Myometrial cell (primary cell): ENCODE measurements around the gene FRMPD4. TPM values are rescaled to one million over a fixed set of nuclear protein-coding genes. Genes with fewer than 3 reads are reported as not detected.

Experiments used
- total RNA-seq: library from RNA; depleted of rRNA; stranded (reverse); fragments of >200 nt; gene quantifications from 2 replicates; pipeline ENCODE4 v1.2.3, GENCODE V29; 2015

FRMPD4 gene
- total RNA-seq, result 0.18 and 0.58 TPM in 2 replicates

DNA sequence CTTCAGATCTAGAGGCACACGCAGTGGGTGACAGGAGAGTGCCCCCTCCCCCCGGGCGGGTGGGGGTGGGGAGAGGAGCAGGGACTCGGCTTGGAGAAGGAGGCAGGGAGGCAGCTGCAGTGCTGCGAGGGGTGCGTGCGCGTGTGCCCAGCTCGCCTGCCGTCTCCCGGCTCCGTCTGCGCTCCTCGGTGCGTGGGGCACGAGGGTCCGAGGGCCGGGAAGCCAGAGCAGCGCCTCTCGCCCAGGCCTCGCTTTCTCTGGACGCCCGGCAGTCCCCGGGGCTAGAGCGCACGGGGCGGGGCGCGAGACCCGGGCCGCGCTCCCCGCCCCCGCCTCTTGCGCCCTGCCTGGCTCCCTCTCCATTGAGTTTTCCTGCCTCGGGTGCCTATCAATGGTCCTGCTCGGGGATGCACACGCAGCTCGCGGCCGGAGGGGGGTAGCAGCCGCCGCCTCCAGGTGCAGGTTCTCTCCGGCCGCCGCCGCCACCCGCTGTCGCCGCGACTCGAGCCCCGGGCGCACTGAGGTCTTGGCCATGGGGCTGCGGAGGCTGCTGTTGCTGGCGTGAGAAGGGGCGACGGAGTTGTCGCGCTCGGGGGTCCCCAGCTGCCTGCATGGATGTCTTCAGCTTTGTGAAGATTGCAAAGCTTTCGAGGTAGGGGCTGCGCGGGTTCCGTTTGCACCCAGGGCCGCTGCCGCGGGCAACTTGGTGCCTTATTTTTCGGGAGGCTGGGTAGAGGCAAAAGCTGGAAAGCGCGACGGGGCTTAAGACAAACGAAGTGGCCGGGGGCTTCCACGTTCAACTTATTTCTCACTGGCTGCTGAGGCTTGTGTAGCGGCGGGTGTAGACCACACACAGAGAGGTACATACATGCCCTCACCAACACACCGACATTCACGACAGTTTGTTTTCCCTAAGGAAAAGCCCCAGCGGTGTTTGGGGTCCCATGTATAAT, at the start of gene FRMPD4:
Gene FRMPD4, plus strand, starts transcription at position 113 of the 953 bp plus-strand sequence. Its CDS starts 499 bp downstream, at position 612.

